K562 (cell line): ENCODE measurements around the gene DHPS. TPM values are rescaled to one million over a fixed set of nuclear protein-coding genes. Genes with fewer than 3 reads are reported as not detected.
A peak's percentile ranks its signal among the peaks of the same experiment; 100 is the strongest.

Experiments used
- CHD1 ChIP-seq: fragments of 200-600 bp; sonication (generic); IDR thresholded peaks from one replicate; pipeline ENCODE4 v1.6.1; 2012; ENCODE audit warnings: mild to moderate bottlenecking, moderate library complexity, low read length, inconsistent platforms
- ETV5 ChIP-seq: sonication (generic); formaldehyde crosslinking; IDR thresholded peaks from 2 replicates; pipeline ENCODE4 v1.4.0; 2020; ENCODE audit warnings: low read depth, mild to moderate bottlenecking, missing genetic modification reagents
- MAZ ChIP-seq, 2 experiments: fragments of 450-650 bp in 1 of 2; sonication (generic) in 1 of 2; formaldehyde crosslinking; IDR thresholded peaks in 1 of 2; conservative IDR thresholded peaks in 1 of 2; 2 replicates each; pipeline versions ENCODE4 v1.4.0 to v1.5.0; 2020; ENCODE audit warnings: mild to moderate bottlenecking in 1 of 2, missing genetic modification reagents in 1 of 2
- MTF1 ChIP-seq: fragments of 250-450 bp; sonication (Bioruptor Pico); IDR thresholded peaks from 2 replicates; pipeline ENCODE4 v1.9.0; 2021; ENCODE audit warnings: moderate library complexity, mild to moderate bottlenecking, inconsistent platforms, borderline replicate concordance
- PKNOX1 ChIP-seq: fragments of 450-650 bp; IDR thresholded peaks from 2 replicates; pipeline ENCODE4 v1.6.1; 2016
- POLR2H ChIP-seq: IDR thresholded peaks from 2 replicates; pipeline ENCODE4 v1.6.1; 2016; ENCODE audit warnings: missing genetic modification characterization, low read depth, mild to moderate bottlenecking, control low read depth, missing compliant biosample characterization, moderate library complexity
- PRPF4 ChIP-seq: fragments of 200-400 bp; formaldehyde crosslinking; IDR thresholded peaks from one replicate; pipeline ENCODE4 v1.6.1; 2017; ENCODE audit warnings: low read length, low read depth, mild to moderate bottlenecking; ENCODE audit not compliant: insufficient read depth, poor library complexity, severe bottlenecking
- SNRNP70 ChIP-seq: fragments of 200-400 bp; formaldehyde crosslinking; optimal IDR thresholded peaks from 2 replicates; pipeline ENCODE3; 2017; ENCODE audit warnings: low read depth, low read length
- TCF3 ChIP-seq: sonication (generic); formaldehyde crosslinking; IDR thresholded peaks from 2 replicates; pipeline ENCODE4 v1.4.0; 2020; ENCODE audit warnings: mild to moderate bottlenecking, missing genetic modification reagents
- ZKSCAN3 ChIP-seq: fragments of 250-450 bp; sonication (Bioruptor Pico); IDR thresholded peaks from 2 replicates; pipeline ENCODE4 v1.4.0; 2020
- polyA plus RNA-seq, 8 experiments: library from polyadenylated mRNA; depleted of rRNA in 4 of 8; stranded (reverse) in 5 of 8; unstranded in 3 of 8; fragments of >200 nt; fragmentation: Nextera tagmentation in 2 of 8; fragmentation: Illumina TruSeq in 1 of 8; extraction: Ambion mirVana in 2 of 8; extraction: Trizol in 1 of 8; gene quantifications; 2 replicates each; pipeline versions ENCODE4 v1.2.1 to v1.2.3, GENCODE V29; 2011 to 2014; ENCODE audit warnings: inconsistent platforms in 1 of 8, missing spikeins in 1 of 8
- total RNA-seq, 7 experiments: library from RNA; depleted of rRNA in 6 of 7; stranded (reverse); fragments of >200 nt in 6 of 7; fragmentation: Illumina TruSeq in 2 of 7; extraction: Trizol in 2 of 7; gene quantifications; 2 replicates each; pipeline versions ENCODE4 v1.2.1 to v1.2.3, GENCODE V29; 2011 to 2021; ENCODE audit warnings: low replicate concordance in 1 of 7
- TF ChIP-seq, protein P1 (sequence below): fragments of 250-450 bp; sonication (Bioruptor Pico); IDR thresholded peaks from 2 replicates; pipeline ENCODE4 v1.5.0; 2021; ENCODE audit warnings: mild to moderate bottlenecking, moderate library complexity
- TF ChIP-seq, protein P2 (sequence below), 2 experiments: IDR thresholded peaks; 2 replicates each; pipeline ENCODE4 v1.6.1; 2012; ENCODE audit warnings: improper control_type of control experiment in 2 of 2, low read depth in 2 of 2, low read length in 2 of 2, borderline replicate concordance in 1 of 2
- TF ChIP-seq, protein P3 (sequence below): sonication (generic); formaldehyde crosslinking; IDR thresholded peaks from 2 replicates; pipeline ENCODE4 v1.8.1; 2023; ENCODE audit warnings: missing genetic modification reagents, mild to moderate bottlenecking, borderline replicate concordance

DHPS gene
- total and polyA plus RNA-seq, 9 of the 15 experiments (the other 6 are each of a cell fraction or from before 2014, with no cell fraction given), result 47.1 to 110 (median 79.9) TPM

- TF ChIP-seq MAZ (CRISPR knock-in tag; conservative IDR thresholded peaks at IDR 0.05 in 1 of 2, IDR thresholded peaks at IDR 0.05 in 1 of 2) (no peak), PKNOX1 (no peak), ZKSCAN3 (CRISPR knock-in tag) (no peak), PRPF4 (no peak), MTF1 (no peak), TCF3 (no peak), ETV5 (CRISPR knock-in tag) (no peak), POLR2H (tag) (no peak), CHD1 (peak; percentile 24), SNRNP70 (no peak)
- TF ChIP-seq, protein P1, sequence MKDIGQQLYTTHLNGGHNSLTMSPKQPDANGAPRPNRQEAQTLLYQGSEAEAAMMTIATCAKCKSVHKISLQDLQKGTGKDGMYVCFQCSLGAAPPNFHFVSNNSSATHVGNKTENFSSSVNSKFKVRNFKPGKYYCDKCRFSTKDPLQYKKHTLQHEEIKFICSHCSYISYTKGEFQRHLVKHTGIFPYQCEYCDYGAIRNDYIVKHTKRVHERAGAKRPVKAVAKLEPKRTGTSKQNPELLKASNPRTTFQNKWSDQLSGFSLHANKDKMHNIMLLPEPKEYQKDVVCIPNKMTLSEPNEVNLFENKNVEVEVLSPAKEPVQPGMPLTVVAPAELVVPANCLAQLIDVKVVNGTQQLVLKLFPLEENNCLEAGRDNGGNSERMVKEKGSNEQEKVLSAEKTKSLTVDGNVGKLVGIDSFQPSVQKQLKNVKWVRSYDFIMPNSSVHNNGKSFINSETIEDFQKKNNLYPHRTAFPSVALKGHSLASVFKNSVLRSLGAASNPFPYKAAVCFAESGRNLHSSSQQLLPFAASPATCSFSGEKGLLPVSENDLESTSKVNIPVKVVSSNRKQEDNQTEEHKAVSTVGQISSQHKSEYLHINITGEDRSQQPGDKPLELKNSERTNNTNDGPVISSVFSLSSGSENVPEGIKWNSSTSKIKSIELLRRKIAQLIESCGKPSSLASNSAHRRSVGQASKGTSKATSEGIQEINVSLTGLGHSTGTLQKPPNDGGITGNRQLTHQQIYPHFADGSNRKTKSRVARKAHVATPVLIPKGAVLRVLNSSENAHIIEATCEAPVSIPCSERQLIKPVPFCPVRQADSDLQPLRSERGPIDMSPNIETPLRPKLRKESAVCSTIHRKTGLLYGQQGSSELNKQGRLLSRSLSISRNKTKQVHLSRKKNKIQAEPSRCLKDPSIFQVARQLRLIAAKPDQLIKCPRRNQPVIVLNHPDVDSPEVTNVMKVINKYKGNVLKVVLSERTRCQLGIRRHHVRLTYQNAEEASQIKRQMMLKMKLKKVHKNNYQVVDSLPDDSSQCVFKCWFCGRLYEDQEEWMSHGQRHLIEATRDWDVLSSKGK (CRISPR knock-in tag), result no peak
- TF ChIP-seq, protein P2, sequence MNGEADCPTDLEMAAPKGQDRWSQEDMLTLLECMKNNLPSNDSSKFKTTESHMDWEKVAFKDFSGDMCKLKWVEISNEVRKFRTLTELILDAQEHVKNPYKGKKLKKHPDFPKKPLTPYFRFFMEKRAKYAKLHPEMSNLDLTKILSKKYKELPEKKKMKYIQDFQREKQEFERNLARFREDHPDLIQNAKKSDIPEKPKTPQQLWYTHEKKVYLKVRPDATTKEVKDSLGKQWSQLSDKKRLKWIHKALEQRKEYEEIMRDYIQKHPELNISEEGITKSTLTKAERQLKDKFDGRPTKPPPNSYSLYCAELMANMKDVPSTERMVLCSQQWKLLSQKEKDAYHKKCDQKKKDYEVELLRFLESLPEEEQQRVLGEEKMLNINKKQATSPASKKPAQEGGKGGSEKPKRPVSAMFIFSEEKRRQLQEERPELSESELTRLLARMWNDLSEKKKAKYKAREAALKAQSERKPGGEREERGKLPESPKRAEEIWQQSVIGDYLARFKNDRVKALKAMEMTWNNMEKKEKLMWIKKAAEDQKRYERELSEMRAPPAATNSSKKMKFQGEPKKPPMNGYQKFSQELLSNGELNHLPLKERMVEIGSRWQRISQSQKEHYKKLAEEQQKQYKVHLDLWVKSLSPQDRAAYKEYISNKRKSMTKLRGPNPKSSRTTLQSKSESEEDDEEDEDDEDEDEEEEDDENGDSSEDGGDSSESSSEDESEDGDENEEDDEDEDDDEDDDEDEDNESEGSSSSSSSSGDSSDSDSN (IDR thresholded peaks at IDR 0.05; ENCODE audit: borderline replicate concordance in 1 of 2, low read depth in 2 of 2, low read length in 2 of 2), result peak in 1 of 2 experiments; percentile 21; a peak in 1 of 4 replicates
- TF ChIP-seq, protein P3, sequence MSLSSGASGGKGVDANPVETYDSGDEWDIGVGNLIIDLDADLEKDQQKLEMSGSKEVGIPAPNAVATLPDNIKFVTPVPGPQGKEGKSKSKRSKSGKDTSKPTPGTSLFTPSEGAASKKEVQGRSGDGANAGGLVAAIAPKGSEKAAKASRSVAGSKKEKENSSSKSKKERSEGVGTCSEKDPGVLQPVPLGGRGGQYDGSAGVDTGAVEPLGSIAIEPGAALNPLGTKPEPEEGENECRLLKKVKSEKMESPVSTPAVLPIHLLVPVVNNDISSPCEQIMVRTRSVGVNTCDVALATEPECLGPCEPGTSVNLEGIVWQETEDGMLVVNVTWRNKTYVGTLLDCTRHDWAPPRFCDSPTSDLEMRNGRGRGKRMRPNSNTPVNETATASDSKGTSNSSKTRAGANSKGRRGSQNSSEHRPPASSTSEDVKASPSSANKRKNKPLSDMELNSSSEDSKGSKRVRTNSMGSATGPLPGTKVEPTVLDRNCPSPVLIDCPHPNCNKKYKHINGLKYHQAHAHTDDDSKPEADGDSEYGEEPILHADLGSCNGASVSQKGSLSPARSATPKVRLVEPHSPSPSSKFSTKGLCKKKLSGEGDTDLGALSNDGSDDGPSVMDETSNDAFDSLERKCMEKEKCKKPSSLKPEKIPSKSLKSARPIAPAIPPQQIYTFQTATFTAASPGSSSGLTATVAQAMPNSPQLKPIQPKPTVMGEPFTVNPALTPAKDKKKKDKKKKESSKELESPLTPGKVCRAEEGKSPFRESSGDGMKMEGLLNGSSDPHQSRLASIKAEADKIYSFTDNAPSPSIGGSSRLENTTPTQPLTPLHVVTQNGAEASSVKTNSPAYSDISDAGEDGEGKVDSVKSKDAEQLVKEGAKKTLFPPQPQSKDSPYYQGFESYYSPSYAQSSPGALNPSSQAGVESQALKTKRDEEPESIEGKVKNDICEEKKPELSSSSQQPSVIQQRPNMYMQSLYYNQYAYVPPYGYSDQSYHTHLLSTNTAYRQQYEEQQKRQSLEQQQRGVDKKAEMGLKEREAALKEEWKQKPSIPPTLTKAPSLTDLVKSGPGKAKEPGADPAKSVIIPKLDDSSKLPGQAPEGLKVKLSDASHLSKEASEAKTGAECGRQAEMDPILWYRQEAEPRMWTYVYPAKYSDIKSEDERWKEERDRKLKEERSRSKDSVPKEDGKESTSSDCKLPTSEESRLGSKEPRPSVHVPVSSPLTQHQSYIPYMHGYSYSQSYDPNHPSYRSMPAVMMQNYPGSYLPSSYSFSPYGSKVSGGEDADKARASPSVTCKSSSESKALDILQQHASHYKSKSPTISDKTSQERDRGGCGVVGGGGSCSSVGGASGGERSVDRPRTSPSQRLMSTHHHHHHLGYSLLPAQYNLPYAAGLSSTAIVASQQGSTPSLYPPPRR, result no peak
These were observed 39.4 kb upstream of the DHPS start (continued) for GRCh38 chr19:12720851-12721655.
